Measurements from ENCODE around the gene INSIG2.

Gene INSIG2

GRCh38 chr2:118053681-118054080, 34.6 kb upstream of the INSIG2 start:
- DNase-seq (ENCODE audit: low spot score): no peak
- TF ChIP-seq, protein P1, sequence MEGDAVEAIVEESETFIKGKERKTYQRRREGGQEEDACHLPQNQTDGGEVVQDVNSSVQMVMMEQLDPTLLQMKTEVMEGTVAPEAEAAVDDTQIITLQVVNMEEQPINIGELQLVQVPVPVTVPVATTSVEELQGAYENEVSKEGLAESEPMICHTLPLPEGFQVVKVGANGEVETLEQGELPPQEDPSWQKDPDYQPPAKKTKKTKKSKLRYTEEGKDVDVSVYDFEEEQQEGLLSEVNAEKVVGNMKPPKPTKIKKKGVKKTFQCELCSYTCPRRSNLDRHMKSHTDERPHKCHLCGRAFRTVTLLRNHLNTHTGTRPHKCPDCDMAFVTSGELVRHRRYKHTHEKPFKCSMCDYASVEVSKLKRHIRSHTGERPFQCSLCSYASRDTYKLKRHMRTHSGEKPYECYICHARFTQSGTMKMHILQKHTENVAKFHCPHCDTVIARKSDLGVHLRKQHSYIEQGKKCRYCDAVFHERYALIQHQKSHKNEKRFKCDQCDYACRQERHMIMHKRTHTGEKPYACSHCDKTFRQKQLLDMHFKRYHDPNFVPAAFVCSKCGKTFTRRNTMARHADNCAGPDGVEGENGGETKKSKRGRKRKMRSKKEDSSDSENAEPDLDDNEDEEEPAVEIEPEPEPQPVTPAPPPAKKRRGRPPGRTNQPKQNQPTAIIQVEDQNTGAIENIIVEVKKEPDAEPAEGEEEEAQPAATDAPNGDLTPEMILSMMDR (IDR thresholded peaks at IDR 0.05; ENCODE audit: poor library complexity, severe bottlenecking): no peak
- H3K36me3 ChIP-seq (ENCODE audit: low read depth): no peaks in the 10 kb centered on the region
- no peaks in the 10 kb centered on the region for H3K27me3 ChIP-seq (ENCODE audit: insufficient read depth, poor library complexity, severe bottlenecking)
- H3K4me3 ChIP-seq (ENCODE audit: severe bottlenecking): no peak overlapping the region
- H3K27ac ChIP-seq (ENCODE audit: poor library complexity, severe bottlenecking): no peak overlapping the region
- no peak for ATAC-seq (ENCODE audit: low read depth)
- H3K4me1 ChIP-seq (ENCODE audit: insufficient read depth, poor library complexity, severe bottlenecking): peaks cover 12% of the 10 kb centered on the region
- no peaks in the 10 kb centered on the region for H3K9me3 ChIP-seq (ENCODE audit: severe bottlenecking)

DNA sequence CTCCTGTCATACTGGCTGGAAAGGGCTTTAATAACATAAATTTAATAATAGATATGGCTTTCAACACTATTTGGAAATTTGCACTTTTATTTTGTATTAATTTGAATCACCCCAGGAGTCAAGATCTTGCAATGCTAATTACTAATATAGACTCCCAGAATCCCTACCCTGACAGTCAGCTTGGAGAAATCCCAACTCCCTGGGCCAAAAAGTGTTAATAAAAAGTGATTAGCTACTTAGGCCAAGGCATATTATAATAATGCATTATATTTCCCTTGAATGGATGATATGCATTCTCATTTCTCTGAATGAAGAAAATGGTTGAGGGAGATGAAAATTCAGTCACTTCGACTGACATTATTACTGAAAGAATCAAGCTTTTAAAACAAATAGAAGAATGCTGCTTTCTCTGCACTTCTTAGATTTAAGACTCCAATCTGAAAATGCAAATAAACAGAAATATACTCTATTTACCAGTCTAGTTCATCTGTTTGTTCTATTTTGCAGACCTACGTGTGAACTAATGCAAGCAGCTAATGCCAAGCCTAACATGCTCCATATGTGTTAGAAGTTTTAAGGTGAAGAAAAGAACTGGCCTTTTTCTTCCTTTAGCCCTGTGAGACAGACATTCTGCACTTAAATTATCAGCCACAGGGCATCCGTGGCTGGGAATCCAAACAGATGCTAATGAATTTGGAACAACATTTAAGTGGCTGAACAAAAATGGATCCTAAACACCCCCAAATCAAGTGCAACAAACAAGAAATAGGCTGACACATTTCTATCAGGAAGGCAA, 33.9 kb upstream of the INSIG2 start:
- peaks cover 12% of the 10 kb centered on the region for H3K4me1 ChIP-seq (ENCODE audit: insufficient read depth, poor library complexity, severe bottlenecking)

GRCh38 chr2:118055512-118056164, 32.6 kb upstream of the INSIG2 start:
- DNase-seq (ENCODE audit: low spot score): no peak

More for the DNA sequence above, 33.9 kb upstream of the INSIG2 start:
- Histone ChIP-seq H3K27ac (ENCODE audit: poor library complexity, severe bottlenecking) (no peak overlapping the region), H3K36me3 (ENCODE audit: low read depth) (no peaks in the 10 kb centered on the region), H3K27me3 (ENCODE audit: insufficient read depth, poor library complexity, severe bottlenecking) (no peaks in the 10 kb centered on the region), H3K4me3 (ENCODE audit: severe bottlenecking) (no peak overlapping the region), H3K9me3 (ENCODE audit: severe bottlenecking) (no peaks in the 10 kb centered on the region)
- ATAC-seq (ENCODE audit: low read depth): no peak
- TF ChIP-seq, protein P1 (IDR thresholded peaks at IDR 0.05; ENCODE audit: poor library complexity, severe bottlenecking): no peak
- DNase-seq (ENCODE audit: low spot score): no peak

GRCh38 chr2:118056165-118056534, 32.1 kb upstream of the INSIG2 start:
- Histone ChIP-seq H3K27ac (ENCODE audit: poor library complexity, severe bottlenecking) (no peak overlapping the region), H3K4me3 (ENCODE audit: severe bottlenecking) (no peak overlapping the region), H3K9me3 (ENCODE audit: severe bottlenecking) (no peaks in the 10 kb centered on the region), H3K36me3 (ENCODE audit: low read depth) (no peaks in the 10 kb centered on the region), H3K4me1 (ENCODE audit: insufficient read depth, poor library complexity, severe bottlenecking) (no peaks in the 10 kb centered on the region), H3K27me3 (ENCODE audit: insufficient read depth, poor library complexity, severe bottlenecking) (no peaks in the 10 kb centered on the region)
- DNase-seq (ENCODE audit: low spot score) (no peak), ATAC-seq (ENCODE audit: low read depth) (no peak)
- TF ChIP-seq, protein P1 (IDR thresholded peaks at IDR 0.05; ENCODE audit: poor library complexity, severe bottlenecking): no peak

More at GRCh38 chr2:118055512-118056164, 32.6 kb upstream of the INSIG2 start:
- H3K9me3 ChIP-seq (ENCODE audit: severe bottlenecking): no peaks in the 10 kb centered on the region
- TF ChIP-seq, protein P1 (IDR thresholded peaks at IDR 0.05; ENCODE audit: poor library complexity, severe bottlenecking): no peak
- H3K27ac ChIP-seq (ENCODE audit: poor library complexity, severe bottlenecking): no peak overlapping the region
- no peaks in the 10 kb centered on the region for H3K36me3 ChIP-seq (ENCODE audit: low read depth)
- no peak for ATAC-seq (ENCODE audit: low read depth)
- H3K27me3 ChIP-seq (ENCODE audit: insufficient read depth, poor library complexity, severe bottlenecking): no peaks in the 10 kb centered on the region
- H3K4me1 ChIP-seq (ENCODE audit: insufficient read depth, poor library complexity, severe bottlenecking): peaks cover 1% of the 10 kb centered on the region
- no peak overlapping the region for H3K4me3 ChIP-seq (ENCODE audit: severe bottlenecking)

DNA sequence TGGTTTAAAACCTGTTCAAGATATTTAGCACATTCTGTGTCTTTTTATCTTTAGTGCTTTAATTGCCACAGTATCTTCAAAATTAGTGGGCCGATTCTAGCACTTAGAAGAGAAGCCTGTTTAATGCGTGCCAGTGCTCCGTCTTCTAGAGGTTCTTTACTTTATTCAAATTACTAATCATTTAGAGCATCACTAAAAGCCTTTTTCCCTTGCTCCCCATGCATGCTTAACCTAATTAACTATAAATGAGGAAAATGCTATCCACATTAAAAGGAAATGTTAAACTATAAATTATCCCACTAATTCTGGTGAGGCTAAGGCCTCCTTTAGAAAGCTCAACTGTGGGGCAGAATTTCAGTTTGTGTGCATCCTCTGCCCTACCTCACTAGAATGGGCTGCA, 31.5 kb upstream of the INSIG2 start:
- no peak for DNase-seq (ENCODE audit: low spot score)

More for the DNA sequence above, 31.5 kb upstream of the INSIG2 start:
- Histone ChIP-seq H3K27ac (ENCODE audit: poor library complexity, severe bottlenecking) (no peak overlapping the region), H3K4me3 (ENCODE audit: severe bottlenecking) (no peak overlapping the region), H3K27me3 (ENCODE audit: insufficient read depth, poor library complexity, severe bottlenecking) (no peaks in the 10 kb centered on the region), H3K36me3 (ENCODE audit: low read depth) (no peaks in the 10 kb centered on the region), H3K4me1 (ENCODE audit: insufficient read depth, poor library complexity, severe bottlenecking) (no peaks in the 10 kb centered on the region), H3K9me3 (ENCODE audit: severe bottlenecking) (no peaks in the 10 kb centered on the region)
- TF ChIP-seq, protein P1 (IDR thresholded peaks at IDR 0.05; ENCODE audit: poor library complexity, severe bottlenecking): no peak
- no peak for ATAC-seq (ENCODE audit: low read depth)
